HG03378 (cell line): ENCODE measurements around the gene RARB.

Source experiments
- ATAC-seq: cut with Tn5 transposase; IDR thresholded peaks from one replicate; pipeline ENCODE4 v1.9.1; 2021; ENCODE audit warnings: mild to moderate bottlenecking, moderate library complexity; ENCODE audit not compliant: unreplicated experiment

The RARB gene

DNA sequence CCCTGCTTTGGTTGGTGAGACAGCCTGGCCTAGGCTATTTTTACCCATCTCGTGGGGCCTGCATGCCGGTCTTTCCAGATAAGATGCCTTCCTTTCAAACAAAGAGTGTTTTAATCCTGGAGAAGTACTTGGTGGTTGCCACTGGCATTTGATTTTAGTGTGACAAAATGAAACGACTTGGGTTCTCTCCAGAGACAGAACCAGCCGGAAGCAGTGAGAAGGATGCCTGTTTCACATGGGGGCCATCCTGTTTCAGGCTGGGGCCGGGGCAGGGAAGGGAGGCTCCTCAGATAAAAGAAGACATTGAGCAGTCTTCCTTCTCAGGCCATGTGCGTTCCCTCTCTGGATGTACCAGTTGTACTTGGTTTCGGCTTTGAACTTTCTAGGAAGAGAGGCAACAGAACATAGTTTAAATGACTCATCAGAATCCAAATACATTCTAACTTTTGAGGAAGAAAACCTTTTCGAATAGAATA lies 161.8 kb downstream of the RARB start:
- ATAC-seq = no peak

DNA sequence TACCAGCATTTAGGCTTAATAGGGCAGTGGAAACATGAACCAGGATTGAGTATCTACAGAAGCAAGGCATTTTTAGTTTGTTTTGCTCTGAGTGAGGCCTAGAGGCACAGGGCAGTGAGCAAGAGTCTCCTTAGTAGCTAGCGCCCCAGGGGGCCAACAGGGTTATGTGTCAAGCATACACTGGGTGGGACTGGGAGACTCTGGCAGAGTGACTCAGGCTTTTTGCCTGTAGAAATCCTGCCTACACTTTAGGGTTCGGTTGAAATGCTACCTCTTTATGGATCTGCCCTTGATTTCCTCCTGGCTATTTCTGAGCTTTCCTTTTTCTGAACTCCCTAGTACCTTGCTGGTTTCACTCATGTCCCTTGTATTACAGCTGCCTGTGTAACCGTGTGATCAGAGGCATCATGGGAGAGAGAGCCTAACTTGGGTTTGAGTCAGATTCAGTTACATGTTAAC lies 164.5 kb downstream of the RARB start:
- ATAC-seq = peak; percentile 52

DNA sequence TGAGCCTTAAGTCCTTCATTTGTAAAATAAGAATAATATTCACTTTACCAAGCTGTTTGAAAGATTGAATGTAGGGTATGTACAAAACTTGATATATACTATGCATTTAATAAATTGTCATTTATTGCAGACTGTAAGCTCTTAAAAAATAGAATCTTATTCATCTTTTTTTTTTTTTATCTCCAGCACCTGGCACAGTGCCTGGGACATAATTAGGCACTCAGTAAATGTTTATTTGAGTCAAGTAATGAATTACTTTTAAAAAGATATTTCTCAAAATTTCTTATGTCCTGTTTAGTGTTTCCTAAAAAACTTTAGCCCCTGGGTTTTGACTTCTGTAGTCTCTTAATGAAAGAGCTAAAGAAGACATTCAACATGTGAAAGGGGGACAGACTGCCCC lies 164.9 kb downstream of the RARB start:
- ATAC-seq = no peak

DNA sequence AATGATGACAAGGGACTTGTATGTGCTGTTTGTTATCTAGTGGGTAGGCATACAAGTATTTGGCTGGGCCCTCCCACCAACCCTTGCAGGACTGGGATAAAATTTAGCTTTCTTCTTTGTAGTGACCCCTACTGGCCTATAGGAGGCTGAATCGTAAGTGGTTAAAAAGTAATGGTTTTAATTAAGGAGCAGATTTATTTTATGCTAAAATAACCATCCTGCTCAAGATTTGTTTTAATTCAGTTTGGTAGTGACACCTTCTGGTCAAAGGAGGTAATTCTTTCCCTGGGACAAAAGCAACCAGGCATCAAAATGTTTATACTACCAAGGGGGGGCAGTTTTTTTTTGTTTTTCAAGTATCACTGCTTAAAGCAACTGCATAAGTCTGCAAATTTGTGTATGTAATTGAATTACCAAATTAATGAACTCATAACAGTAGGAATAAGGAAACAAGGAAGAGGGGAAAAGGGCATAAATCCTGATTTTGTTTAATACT lies 166.0 kb downstream of the RARB start:
- ATAC-seq = peak; percentile 45

DNA sequence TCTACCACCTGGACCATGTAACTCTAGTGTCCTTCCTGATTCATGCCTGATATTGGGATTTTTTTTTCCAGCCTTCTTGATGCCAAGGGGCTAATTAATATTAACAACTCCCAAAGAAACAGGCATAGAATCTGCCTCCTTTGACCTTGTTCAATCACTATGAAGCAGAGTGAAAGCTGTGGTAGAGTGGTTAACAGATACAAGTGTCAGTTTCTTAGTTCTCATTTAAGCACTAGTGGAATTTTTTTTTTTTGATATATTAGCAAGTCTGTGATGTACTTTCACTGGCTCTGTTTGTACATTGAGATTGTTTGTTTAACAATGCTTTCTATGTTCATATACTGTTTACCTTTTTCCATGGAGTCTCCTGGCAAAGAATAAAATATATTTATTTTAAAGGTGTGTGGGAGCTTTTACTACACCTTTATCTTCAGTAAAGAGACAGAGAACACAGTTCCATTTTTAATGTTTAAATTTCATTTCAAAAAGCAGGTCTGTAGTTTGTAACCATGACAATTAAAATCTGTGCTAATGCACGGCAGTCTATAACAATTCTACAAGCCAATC lies 169.6 kb downstream of the RARB start:
- no peak for ATAC-seq

DNA sequence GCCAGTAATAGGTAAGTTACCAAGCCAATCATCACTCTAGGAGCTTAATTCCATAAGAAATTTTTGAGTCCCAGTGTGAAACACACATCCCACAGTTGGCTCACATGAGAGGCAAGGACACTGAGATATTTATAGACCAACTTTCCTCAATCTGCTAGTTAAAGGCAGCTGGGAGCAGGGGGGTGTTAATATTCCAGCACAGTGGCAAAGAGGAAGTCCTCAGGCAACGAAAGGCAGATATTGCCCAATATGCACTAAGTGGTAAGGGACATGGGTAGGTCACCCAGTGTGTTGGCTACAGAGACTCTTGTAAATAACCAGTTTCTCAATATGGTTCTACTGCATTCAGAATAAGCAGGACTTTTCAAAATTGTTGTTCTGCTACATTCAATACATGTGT lies 175.6 kb downstream of the RARB start:
- ATAC-seq = no peak

DNA sequence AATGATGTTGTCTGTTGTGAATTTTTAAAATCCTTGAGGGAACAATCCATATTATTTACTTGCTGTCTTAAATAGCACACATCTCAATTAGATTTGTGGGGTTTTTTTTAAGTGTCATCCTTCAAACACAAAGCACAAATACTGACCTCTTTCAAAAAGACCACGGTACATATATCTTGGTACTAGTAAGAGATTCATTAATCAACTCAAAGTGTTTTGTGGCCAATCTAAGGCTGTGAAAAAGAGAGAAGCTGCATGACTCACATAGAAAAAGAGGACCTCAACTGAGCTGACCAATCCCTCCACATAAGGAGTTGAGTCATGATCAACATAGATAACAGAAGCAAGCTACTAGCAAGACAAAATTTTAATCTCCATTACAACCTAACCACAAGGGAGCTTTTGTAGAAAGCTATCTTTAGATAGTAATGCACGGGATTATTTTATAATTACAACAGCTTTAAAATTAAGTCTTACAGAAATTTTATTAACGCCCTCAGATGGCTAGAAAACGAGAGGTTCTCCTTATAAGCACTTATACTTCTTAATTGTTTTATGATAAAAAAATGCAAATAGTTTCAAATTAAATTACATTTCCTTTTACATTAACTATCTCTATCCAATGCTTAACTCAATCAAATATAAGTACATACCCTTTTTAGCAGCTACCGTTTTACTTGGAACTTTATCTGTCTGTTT lies 176.2 kb downstream of the RARB start:
- peak; percentile 70 for ATAC-seq

DNA sequence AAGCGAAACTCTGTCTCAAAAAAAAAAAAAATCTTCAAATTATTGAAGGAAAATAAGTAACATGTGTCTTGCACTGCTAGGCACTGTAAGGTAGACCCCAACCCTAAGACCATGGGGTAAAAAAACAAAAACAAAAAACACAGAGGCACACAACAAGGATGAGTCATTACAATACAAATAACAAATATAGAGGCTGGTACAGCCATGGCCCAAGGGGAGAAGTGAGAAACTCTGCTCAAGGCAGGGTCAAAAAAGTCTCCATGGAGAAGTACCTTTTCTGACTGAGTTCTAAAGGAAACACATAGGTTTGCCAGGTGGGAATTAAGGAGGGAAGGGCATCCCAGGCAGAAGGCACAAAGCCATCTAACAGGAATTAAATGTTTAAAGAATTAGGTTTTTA lies 182.1 kb downstream of the RARB start:
- ATAC-seq = no peak

DNA sequence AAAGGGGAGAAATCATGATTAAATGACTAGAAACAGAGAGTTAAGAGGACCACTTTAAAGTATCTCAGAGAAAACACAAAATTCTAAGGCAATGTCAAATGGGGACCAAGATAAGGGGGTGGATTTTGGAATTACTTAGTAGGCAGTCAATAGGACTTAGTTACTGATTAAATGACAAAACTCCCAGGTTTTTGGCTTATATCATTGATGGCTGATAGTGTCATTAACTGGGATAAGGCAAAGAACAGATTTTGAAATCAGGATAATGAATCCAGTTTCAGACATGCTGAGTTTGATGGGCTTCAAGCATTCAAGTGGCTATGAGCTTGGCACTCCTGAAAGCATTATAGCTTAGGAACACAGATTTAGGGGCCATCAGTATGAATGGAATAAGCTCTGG lies 182.7 kb downstream of the RARB start:
- no peak for ATAC-seq

DNA sequence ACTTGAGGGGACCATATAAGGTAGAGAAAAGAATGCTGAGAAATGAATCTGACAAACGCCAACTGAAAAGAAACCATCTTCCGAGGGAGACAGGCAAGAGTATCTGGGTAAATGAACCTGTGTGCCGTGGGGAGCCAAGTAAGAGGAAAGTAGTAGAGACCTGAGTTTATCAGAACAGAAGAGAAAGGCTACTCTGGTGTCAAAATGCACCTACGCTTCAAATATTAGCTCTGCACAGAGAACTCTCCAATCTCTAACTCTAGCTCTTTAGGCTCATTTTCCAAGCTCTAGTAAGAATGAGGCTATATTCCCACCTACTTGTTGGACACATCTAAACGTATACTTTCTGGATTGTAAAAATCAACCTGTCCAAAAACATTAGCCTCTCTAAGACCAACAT lies 183.1 kb downstream of the RARB start:
- no peak for ATAC-seq

DNA sequence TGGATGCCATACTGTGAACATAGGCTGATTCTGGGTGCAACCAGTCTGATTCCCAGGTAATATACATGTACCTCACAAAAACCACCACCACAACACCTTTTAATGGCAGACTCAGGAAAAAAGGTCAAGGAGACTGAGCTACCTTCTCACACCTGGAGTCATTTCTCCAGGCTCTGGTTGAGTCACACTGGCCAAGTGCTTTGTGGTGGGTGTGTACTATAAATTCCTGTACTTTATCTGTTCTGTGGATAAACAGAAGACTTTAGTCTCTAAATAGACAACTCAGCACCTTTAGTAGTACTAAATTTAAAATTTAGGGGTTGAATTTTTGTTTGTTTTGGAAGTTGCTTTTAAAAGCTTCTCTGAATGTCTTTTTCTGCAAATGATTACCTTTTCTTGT lies 190.0 kb downstream of the RARB start:
- no peak for ATAC-seq

DNA sequence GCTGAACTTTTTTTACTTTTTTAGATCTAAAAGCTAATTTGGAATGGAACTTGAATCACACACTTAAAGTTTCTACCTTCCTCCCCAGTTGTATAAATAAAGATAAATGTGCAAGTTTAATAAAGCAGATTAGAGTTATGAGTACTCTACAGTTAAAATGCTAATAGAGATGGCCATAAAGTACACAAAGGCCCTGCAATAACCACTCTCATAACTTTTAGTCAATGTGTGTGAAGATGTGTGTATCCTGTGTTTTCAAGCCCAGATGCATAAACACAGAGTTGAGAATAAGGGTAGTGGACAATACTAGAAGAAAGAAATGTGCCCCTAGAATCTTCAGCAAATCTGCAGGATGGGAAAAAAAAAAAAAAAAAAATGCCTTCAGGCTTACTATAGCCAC lies 191.3 kb downstream of the RARB start:
- ATAC-seq = no peak

DNA sequence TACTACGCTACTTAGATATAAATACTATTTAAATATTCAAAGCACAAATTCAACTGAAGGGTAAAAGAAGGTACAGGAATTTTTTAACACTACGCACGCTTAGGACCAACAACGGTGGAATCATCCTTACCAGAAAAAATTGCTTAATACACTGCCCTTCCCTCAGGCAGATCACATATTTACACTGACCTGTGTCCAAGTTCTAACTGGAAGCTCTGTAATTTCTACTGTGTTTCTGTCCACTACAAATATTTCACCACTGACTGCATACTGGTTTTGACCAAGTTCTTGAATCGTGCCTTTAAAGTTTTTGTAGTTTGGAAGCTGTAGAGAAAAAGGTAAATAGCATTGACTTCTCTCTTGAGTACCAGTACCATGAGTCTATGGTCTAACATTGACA lies 192.4 kb downstream of the RARB start:
- ATAC-seq = no peak

DNA sequence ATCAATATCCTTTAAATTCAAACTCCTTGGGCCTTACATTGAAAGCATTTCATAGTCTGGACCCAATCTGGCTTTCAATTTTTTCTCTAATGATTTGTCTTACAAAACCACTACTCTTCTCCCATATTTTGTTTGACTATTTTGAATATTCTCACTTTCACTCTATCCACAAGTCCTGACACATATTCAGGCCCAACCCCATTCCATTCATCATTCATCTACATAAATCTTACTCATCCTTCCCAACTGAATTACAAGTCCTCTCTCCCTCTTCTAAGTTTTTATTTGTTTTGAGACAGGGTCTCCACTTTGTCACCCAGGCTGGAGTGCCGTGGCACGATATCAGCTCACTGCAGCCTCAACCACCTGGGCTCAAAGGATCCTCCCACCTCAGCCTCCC lies 193.0 kb downstream of the RARB start:
- no peak for ATAC-seq

DNA sequence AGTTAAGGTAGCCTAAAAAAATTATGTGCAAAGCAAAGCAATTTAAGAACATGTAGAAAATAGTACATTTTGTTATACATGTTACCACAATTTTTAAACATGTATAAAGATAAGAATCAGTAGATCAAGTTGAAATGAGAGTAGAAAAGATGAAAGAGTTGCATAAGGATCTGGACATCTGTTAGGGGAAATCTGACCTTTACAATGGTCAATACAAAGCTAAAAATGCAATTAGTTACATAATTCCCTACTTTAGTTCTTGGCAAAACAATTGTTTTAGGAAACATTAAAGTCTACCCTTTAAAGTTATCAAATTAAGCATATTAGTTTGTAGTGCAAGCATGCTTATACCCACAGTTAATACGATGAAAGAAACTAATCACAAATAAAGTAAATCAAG lies 203.9 kb downstream of the RARB start:
- no peak for ATAC-seq

DNA sequence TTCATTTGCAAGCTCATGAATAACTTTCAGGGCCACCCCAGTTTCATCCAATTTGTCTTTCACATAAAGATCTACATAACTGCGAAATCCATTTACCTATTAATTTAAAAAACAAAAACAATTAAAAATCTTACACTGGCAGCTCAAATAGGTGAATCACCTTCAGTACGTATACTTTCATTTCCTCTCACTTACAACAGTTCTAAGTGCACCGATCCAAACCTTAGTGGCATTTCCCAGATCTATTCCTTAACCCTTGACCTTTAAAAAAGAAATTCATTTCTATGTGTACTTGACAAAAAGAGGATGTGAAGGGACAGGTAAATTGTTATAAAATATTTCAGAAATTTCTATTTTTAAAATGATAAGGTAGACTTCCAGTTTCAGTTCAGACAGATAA lies 205.9 kb downstream of the RARB start:
- peak; percentile 52 for ATAC-seq

DNA sequence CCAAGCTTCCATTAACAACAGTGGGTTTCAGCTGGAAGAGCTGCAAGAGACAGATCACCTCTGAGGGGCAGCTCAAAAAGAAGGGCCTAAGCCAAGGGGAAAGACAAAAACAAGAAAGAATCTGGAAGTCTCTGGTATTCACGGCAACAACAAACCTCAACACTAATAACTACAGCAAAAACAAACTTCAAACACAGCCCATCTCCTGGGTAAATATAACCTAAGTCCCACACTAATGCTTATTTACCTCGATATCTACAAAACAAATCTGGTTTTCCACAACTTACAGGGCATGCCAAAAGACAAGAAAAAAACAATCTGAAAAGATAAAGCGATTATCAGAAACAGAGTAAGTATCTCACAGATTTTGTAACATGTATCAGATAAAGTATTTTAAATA lies 207.0 kb downstream of the RARB start:
- ATAC-seq = no peak
